GM18520 (cell line): ENCODE measurements around the gene SPATA31D4.

Experiments used
- ATAC-seq: cut with Tn5 transposase; IDR thresholded peaks from one replicate; pipeline ENCODE4 v1.9.1; 2021; ENCODE audit not compliant: unreplicated experiment

Gene SPATA31D4

DNA sequence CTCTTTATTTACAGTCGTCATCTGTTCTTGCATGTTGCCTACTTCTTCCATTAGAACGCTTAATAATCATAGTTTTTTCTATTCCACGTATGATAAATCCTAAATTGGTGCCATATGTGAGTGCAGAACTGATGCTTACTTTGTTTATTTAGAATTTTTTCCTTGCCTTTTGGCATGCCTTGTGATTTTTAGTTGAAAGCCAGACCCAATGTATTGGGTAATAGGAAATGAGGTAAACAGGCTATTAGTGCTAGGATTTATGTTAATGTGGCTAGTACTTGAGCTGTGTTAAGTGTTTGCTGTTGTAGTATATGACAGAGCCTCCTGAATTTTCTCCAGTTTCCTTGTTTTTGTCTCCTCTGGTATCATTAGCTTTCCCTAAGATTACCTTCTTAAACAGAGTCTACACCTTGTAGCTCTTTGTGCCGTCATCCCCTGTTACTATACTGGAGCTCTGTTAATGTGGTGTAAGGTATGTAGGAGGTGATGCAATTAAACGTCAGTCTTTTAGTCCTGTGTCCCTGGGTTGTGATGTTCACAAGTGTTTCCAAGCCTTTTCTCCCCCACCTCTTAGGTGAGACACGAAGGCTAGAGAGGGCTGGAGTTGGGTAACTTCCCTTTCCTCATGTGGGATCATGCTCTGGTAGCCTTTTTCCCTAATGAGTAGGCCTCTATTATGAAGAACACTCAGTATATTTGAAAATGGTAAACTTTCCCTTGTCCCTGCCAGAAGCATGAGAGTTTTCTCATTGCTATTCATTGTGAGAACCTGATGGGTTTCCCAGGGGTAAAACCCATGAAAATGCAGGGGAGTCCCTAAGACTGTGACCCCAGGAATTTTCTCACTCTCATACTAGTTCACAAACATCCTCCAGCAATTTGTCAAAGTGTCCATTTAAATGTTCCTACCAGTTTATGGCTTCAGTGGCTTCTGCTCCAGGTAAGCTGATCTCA, 36.3 kb downstream of the SPATA31D4 start:
- no peak for ATAC-seq

DNA sequence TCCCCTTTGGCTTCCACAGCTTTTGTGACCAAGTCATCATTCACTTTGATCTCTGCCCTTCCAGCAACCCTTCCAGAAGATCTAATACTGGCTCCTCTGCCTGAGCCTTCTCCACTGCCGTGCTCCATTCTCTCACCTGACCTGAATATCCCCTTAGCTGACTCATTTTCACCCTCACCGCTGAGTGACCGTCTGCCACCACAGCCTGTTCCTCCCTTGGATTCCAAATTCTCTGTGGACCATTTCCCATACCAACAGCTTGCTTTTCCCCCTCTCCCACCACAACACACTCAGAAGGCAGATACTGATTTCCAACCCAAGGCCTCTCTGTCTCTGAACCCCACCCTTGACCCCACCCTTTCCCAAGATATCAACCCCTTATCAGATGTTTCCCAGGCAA, 39.8 kb downstream of the SPATA31D4 start:
- ATAC-seq = no peak

DNA sequence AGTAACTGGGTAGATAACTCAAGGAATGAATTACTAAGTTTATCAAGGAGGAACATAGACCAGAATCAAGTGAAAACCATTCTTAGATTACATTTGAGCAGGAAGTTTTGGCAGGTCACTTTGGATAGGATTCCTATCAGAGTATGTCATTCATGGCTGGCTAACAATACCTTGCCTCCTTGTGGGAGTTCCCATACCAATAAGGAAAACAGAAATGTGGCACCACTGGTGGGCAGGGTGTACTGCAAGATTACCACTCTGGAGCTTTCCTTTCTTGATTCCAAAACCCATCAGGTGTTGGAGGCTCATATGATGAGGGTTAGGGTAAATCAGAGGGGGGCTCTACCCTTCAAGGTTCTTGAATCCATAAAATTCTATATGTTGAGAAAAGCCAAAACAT, 41.7 kb downstream of the SPATA31D4 start:
- no peak for ATAC-seq

DNA sequence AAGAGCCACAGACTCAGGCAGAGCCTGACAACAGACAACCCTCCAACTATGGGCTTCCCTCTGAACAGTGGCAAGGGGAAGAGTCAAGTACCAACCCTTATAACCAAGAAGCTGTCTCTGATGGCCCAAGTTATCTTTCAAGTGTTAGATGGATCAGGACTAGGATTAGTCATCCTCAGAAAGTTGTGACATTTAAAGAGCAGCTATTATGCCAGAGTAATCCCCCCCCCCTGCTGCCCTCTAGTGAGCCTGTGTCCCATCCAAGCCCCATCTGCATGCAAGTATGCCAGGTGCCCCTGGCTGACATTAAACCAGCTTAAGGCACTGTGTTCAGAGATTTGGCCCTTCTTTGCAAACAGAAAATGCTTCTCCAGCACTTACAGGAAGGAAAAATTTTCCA, 43.5 kb downstream of the SPATA31D4 start:
- ATAC-seq = no peak

DNA sequence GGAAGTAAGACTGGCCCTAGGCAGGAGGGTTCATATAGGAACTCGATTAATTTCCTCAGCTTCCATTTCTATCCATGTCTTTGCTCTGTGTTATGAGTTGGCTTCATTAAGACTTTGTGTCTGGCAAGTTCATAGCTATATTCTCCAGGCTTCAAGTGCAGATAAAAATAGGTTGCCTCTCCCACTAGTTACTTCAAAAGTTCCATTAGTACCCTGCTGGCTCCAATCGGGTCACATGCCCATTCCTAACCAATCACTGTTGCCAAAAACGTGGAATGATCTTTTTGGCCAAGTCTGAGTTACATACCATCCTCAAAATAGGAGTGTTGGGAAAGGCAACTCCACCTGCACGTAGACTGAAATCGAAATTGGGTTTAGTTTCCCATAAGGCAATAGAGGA, 46.5 kb downstream of the SPATA31D4 start:
- no peak for ATAC-seq

DNA sequence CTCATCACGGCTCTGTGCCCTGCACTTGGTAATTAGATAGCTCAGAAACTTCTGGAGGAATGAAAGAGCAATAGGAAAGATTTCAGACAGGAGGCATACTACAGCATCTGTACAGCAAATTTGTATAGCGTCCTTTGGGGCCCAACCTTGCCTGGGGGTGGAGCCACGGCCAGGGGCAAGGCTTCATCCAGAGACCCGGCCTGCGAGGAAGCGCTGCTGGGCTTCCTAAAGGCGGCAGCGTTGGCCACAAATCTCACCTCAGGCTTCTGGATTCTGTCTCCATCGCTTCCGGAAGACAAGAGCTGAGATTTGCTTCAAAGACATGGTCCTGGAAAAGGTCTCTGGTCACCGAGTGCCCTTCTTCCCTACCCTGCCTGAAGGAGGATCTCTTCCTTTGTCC, 48.1 kb downstream of the SPATA31D4 start:
- ATAC-seq = no peak

DNA sequence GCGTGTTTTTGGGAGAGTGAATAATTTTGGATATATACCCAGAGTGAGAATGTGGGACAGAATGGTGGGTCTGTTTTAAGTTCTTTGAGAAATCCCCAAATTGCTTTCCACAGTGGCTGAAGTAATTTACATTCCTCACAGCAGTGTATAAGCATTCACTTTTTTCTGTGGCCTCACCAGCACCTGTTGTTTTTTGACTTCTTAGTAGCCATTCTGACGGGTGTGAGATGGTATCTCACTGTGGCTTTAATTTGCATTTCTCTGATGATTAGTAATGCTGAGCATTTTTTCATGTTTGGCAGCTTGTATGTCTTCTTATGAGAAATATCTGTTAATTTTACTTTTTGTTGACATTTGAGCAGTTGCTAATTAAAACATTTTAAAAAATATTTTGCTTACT, 51.0 kb downstream of the SPATA31D4 start:
- ATAC-seq = peak; percentile 98

DNA sequence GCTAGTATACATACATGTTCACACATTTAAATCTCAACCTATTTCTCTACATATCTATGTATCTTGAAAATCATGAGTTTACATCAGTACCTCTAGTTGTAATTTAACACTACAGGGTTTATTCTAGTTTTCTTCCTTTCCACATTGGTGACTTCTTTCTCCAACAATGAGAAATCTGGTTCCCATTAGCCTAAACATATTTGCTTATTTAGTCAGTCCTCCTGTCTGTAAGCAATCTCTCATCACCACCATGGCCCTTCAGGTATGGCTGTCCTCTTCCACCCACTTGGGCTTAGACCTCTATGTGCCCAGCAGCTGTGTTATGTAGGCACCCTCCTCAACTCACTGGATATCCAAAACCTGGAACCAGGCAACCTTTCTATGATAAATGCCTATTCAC, 52.3 kb downstream of the SPATA31D4 start:
- ATAC-seq = no peak

DNA sequence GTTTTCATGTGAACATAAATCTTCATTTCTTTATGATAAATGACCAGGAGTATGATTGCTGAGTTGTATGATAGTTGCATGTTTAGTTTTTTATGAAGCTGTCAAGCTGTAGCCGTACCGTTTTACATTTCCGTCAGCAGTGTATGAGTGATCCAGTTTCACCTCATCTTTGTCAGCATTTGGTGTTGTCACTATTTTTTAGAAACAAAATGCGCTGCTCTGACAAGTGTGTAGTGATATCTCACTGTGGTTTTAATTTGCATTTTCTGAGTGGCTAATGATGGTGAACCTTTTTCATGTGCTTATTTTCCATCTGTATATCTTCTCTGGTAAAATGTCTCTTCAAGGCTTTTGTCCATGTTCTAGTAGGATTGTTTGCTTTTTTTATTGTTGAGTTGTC, 53.7 kb downstream of the SPATA31D4 start:
- peak; percentile 23 for ATAC-seq
